ENCODE data around the gene SFXN4. TPM values are rescaled to one million over a fixed set of nuclear protein-coding genes. Genes with fewer than 3 reads are reported as not detected.

Gene SFXN4
- polyA plus RNA-seq, 4 donors = 35.4 to 63.7 (median 54.4) TPM

DNA sequence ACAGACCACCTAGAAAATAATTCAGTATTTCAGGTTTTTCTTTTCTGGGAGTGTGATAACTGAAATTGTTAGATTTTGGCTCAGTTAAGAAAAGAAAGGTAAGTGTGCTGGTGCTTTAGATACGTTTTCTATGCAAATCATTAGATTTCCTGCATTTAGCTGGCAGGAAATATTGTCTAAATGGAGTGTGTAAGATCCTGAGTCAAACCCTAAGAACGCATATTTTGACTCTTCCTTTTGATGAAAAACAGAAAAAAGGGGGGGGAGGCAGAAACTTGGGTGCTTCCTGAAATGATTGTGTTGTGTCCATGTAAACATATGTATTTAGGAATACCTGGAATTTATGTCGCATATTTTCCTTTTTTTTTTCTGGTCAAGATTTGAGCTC lies 43.0 kb upstream of the SFXN4 start:
- FAIRE-seq (no peak), DNase-seq (no peak)
- no peaks in the 10 kb centered on the region for H3K27me3 ChIP-seq (ENCODE audit: control insufficient read depth in 3 of 3, insufficient read depth in 3 of 3, low read length in 3 of 3)
- peaks cover 0 to 7% (median 0%) of the 10 kb centered on the region in 3 donors for H3K36me3 ChIP-seq (ENCODE audit: control insufficient read depth in 3 of 3, insufficient read depth in 2 of 3, low read depth in 1 of 3, low read length in 3 of 3)
- H3K9me3 ChIP-seq (ENCODE audit: control insufficient read depth in 2 of 2, insufficient read depth in 1 of 2, low read depth in 1 of 2, low read length in 1 of 2) = no peaks in the 10 kb centered on the region
- peaks cover 2 to 37% (median 12%) of the 10 kb centered on the region in 3 donors for H3K4me1 ChIP-seq (ENCODE audit: control insufficient read depth in 3 of 3, insufficient read depth in 2 of 3, low read depth in 1 of 3, low read length in 2 of 3)
- H3K27ac ChIP-seq (ENCODE audit: low read depth in 1 of 3, low read length in 2 of 3) = peak overlapping the region in 2 of 3 donors; percentile 76 to 90
- H3K4me3 ChIP-seq (ENCODE audit: low read depth in 1 of 3, low read length in 3 of 3) = peak overlapping the region; percentile 78 to 97 (median 87)
- 11 to 24% (median 15%) methylated on average over 3 of the region's 3 CpGs for WGBS, 3 donors

DNA sequence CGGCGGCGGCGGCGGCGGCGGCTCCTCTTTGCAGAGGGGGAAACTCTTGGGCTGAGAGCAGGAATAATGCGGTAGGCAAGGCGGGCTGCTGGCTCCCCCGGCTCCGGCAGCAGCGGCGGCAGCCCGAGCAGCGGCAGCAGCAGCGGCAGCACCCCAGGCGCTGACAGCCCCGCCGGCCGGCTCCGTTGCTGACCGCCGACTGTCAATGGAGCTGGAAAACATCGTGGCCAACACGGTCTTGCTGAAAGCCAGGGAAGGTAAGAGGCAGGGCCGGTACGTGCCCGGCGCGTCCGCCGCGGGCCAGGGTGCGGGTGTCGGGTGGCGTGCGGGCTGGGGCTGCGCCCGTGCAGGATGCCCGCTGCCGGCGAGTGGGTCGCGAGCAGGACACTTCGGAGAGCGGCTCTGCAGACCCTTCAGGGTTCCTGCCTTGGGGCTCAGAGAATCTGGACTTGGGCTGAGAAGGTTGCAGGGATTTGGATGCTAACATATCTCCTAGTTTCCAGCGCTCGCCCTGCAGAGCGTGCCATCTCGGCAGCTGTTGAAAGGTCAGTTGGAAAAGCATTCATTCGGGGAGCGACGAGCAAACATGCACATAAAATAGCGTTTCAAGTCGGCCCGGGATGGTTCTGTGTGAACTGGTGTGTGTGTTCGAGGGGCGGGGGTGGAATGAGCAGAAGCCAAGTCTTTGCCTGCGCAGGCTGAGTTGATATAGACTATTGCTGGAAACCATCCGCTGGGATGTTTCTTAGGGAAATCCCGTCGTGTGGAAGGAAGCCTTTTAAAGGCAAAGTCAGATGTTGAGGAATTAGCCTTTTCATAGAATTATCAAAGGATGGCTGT lies 42.4 kb upstream of the SFXN4 start:
- WGBS, 3 donors = 0% methylated on average over 45 to 62 of the region's 62 CpGs
- FAIRE-seq (no peak), DNase-seq (peak; percentile 54 to 74)
- Histone ChIP-seq H3K27ac (ENCODE audit: low read depth in 1 of 3, low read length in 2 of 3) (peak overlapping the region; percentile 76 to 90 (median 84)), H3K27me3 (ENCODE audit: control insufficient read depth in 3 of 3, insufficient read depth in 3 of 3, low read length in 3 of 3) (no peaks in the 10 kb centered on the region), H3K36me3 (ENCODE audit: control insufficient read depth in 3 of 3, insufficient read depth in 2 of 3, low read depth in 1 of 3, low read length in 3 of 3) (peaks cover 0 to 4% (median 0%) of the 10 kb centered on the region in 3 donors), H3K4me3 (ENCODE audit: low read depth in 1 of 3, low read length in 3 of 3) (peak overlapping the region; percentile 78 to 97 (median 87)), H3K9me3 (ENCODE audit: control insufficient read depth in 2 of 2, insufficient read depth in 1 of 2, low read depth in 1 of 2, low read length in 1 of 2) (no peaks in the 10 kb centered on the region), H3K4me1 (ENCODE audit: control insufficient read depth in 3 of 3, insufficient read depth in 2 of 3, low read depth in 1 of 3, low read length in 2 of 3) (peaks cover 2 to 36% (median 12%) of the 10 kb centered on the region in 3 donors)

DNA sequence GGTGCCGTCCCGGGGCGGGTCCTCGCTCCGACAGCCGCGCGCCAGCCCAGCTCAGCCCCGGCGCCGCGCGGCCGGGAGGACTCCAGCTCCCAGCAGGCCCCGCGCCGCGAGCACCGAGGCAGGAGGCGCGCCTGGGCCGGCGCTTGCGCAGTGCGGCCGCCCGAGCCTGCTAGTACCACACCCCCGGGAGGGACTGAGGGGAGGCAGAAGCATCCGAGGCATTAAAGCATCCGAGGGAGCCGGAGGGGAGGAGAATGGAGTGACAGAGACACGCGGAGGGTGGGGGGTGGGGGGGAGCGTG lies 41.8 kb upstream of the SFXN4 start, which contains the start of gene GRK5:
TSS of gene GRK5 (plus strand) at position 206 of the 301 bp plus-strand sequence. CDS start 347 bp downstream, outside the sequence.
- H3K36me3 ChIP-seq (ENCODE audit: control insufficient read depth in 3 of 3, insufficient read depth in 2 of 3, low read depth in 1 of 3, low read length in 3 of 3) = no peaks in the 10 kb centered on the region
- 0 to 1% (median 0%) methylated on average over 7 to 34 of the region's 34 CpGs for WGBS, 3 donors
- no peaks in the 10 kb centered on the region for H3K9me3 ChIP-seq (ENCODE audit: control insufficient read depth in 2 of 2, insufficient read depth in 1 of 2, low read depth in 1 of 2, low read length in 1 of 2)
- peaks cover 2 to 32% (median 11%) of the 10 kb centered on the region in 3 donors for H3K4me1 ChIP-seq (ENCODE audit: control insufficient read depth in 3 of 3, insufficient read depth in 2 of 3, low read depth in 1 of 3, low read length in 2 of 3)
- H3K27ac ChIP-seq (ENCODE audit: low read depth in 1 of 3, low read length in 2 of 3) = peak within 1 kb of the TSS; percentile 88 to 98 (median 95)
- DNase-seq (peak; percentile 97 to 98), FAIRE-seq (no peak)
- H3K4me3 ChIP-seq (ENCODE audit: low read depth in 1 of 3, low read length in 3 of 3) = peak within 1 kb of the TSS; percentile 78 to 97 (median 87)
- no peaks in the 10 kb centered on the region for H3K27me3 ChIP-seq (ENCODE audit: control insufficient read depth in 3 of 3, insufficient read depth in 3 of 3, low read length in 3 of 3)

DNA sequence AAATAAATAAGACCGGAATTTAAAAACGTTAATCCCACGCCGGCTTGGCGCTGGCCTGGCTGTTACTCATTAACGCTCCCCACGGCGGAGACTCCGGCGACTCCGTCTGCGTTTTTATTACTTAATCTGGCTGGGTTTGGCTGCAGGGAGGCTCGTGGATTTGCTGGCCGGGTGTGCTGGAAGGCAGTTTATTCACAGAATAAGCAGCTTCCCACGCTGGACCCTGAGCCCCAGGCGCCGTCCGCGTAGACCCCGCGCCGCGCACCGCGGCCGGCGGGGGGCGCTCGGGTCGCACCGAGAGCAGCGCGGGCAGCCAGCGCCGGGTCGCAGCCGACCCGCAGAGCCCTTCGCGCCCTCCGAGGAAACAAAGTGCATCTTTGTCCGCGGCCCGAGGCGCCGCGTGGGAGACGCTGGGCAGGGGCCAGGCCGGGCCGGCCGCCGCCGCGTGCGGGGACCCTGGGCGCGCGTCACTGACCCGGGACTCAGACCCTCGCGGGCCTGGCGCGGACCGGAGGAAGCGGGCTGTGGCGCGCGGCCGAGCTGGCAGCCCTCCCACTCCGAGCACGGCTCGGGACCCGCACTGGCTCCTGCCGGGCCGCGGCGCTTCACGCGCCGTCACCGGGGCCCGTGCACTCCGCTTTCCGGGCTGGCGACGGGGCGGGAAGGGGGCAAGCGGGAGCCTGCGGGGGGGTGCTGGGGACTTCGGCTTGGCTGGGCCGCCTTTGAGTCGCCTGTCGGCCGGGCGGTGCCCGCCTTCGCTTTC lies 41.3 kb upstream of the SFXN4 start:
- peak overlapping the region; percentile 37 to 87 (median 54) for H3K4me3 ChIP-seq (ENCODE audit: low read depth in 1 of 3, low read length in 3 of 3)
- peaks cover 2 to 29% (median 8%) of the 10 kb centered on the region in 3 donors for H3K4me1 ChIP-seq (ENCODE audit: control insufficient read depth in 3 of 3, insufficient read depth in 2 of 3, low read depth in 1 of 3, low read length in 2 of 3)
- H3K27ac ChIP-seq (ENCODE audit: low read depth in 1 of 3, low read length in 2 of 3) = peak overlapping the region; percentile 88 to 98 (median 95)
- DNase-seq (peak; percentile 66 to 90), FAIRE-seq (no peak)
- H3K9me3 ChIP-seq (ENCODE audit: control insufficient read depth in 2 of 2, insufficient read depth in 1 of 2, low read depth in 1 of 2, low read length in 1 of 2) = no peaks in the 10 kb centered on the region
- H3K36me3 ChIP-seq (ENCODE audit: control insufficient read depth in 3 of 3, insufficient read depth in 2 of 3, low read depth in 1 of 3, low read length in 3 of 3) = no peaks in the 10 kb centered on the region
- H3K27me3 ChIP-seq (ENCODE audit: control insufficient read depth in 3 of 3, insufficient read depth in 3 of 3, low read length in 3 of 3) = no peaks in the 10 kb centered on the region
- WGBS, 3 donors = 0 to 1% (median 1%) methylated on average over 61 to 97 of the region's 97 CpGs

DNA sequence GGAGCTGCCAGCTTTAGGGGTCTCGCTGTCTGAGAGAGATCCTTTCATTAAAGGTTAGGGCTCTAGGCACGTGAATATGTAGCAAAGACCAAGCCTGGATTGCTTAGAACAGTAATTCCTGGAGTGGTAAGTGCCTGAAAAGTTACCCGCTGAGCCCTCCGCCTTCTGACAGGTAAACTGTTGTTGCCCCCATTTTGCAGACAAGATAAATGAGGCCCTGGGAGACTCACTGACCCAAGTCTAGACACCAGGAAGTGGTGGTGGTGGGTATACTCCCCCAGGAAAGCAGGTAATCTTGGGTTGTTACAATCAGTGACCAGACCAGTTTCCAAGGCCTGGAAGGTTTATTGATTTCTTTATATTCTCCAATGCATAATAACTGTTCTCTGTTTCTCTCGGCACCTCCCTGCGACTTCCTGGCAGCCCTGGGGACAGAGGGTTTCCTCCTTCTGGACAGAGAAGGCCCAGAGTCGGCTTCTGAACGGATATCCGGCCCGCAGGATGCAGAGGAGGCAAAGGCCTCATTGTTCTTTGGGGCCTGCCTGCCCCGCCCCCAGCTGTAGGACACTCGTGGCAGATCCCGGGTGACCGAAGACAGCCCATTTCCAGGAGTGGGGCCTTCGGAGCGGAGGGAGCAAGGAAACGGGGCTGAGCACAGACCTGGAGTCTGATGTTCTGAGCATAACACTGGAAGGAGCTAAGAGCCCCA lies 40.5 kb upstream of the SFXN4 start:
- Histone ChIP-seq H3K36me3 (ENCODE audit: control insufficient read depth in 3 of 3, insufficient read depth in 2 of 3, low read depth in 1 of 3, low read length in 3 of 3) (no peaks in the 10 kb centered on the region), H3K27ac (ENCODE audit: low read depth in 1 of 3, low read length in 2 of 3) (peak overlapping the region; percentile 88 to 98 (median 95)), H3K9me3 (ENCODE audit: control insufficient read depth in 2 of 2, insufficient read depth in 1 of 2, low read depth in 1 of 2, low read length in 1 of 2) (no peaks in the 10 kb centered on the region), H3K4me1 (ENCODE audit: control insufficient read depth in 3 of 3, insufficient read depth in 2 of 3, low read depth in 1 of 3, low read length in 2 of 3) (peaks cover 2 to 21% (median 3%) of the 10 kb centered on the region in 3 donors), H3K4me3 (ENCODE audit: low read depth in 1 of 3, low read length in 3 of 3) (peak overlapping the region in 2 of 3 donors; percentile 37 to 87), H3K27me3 (ENCODE audit: control insufficient read depth in 3 of 3, insufficient read depth in 3 of 3, low read length in 3 of 3) (no peaks in the 10 kb centered on the region)
- DNase-seq = peak in 1 of 2 donors; percentile 78
- FAIRE-seq = no peak
- 22 to 27% (median 24%) methylated on average over 17 of the region's 17 CpGs for WGBS, 3 donors

DNA sequence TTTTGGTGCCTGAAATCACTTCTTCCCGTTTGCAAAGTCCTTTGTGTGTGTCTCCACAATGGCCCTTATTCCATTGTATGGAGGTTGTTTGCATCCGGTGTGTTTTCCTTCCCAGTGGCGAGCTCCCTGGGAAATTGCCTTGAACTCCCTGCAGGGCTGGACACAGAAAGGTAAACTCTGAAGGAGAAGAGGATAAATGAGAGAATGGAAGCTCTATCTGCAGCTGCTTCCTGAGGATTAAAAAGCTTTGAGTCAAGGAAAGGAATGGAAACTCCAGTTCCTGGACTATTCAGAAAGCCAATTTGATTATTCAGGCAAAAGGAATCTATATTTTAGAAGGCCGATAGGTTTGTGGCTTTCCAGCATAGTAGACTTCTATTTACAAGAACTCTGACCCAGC lies 37.5 kb upstream of the SFXN4 start:
- Histone ChIP-seq H3K27me3 (ENCODE audit: control insufficient read depth in 3 of 3, insufficient read depth in 3 of 3, low read length in 3 of 3) (no peaks in the 10 kb centered on the region), H3K9me3 (ENCODE audit: control insufficient read depth in 2 of 2, insufficient read depth in 1 of 2, low read depth in 1 of 2, low read length in 1 of 2) (no peaks in the 10 kb centered on the region), H3K4me3 (ENCODE audit: low read depth in 1 of 3, low read length in 3 of 3) (no peak overlapping the region), H3K36me3 (ENCODE audit: control insufficient read depth in 3 of 3, insufficient read depth in 2 of 3, low read depth in 1 of 3, low read length in 3 of 3) (no peaks in the 10 kb centered on the region), H3K27ac (ENCODE audit: low read depth in 1 of 3, low read length in 2 of 3) (no peak overlapping the region), H3K4me1 (ENCODE audit: control insufficient read depth in 3 of 3, insufficient read depth in 2 of 3, low read depth in 1 of 3, low read length in 2 of 3) (peaks cover 0 to 10% (median 2%) of the 10 kb centered on the region in 3 donors)
- 69 to 78% (median 75%) methylated on average over 4 of the region's 4 CpGs for WGBS, 3 donors
- DNase-seq (no peak), FAIRE-seq (no peak)

DNA sequence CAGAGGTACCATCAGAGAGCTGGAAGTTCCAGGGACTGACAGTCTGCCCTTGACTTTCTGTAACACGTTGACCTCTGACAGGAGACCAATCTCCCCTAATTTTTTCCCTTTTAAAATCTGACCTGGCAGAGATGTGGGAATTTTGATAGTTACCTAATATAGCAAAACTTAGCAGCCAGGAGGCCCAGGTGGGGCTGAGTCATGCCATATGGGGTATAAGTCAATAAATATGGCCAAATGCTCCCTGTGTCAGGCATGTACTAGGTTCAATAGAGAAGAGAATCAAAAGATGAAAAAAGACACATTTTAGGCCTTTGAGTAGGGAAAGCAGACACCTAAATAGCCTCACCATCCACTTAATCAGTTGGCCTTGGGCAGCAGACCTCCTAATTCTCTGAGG lies 35.7 kb upstream of the SFXN4 start:
- DNase-seq = no peak
- Histone ChIP-seq H3K4me3 (ENCODE audit: low read depth in 1 of 3, low read length in 3 of 3) (no peak overlapping the region), H3K4me1 (ENCODE audit: control insufficient read depth in 3 of 3, insufficient read depth in 2 of 3, low read depth in 1 of 3, low read length in 2 of 3) (peaks cover 0 to 6% (median 2%) of the 10 kb centered on the region in 3 donors), H3K27me3 (ENCODE audit: control insufficient read depth in 3 of 3, insufficient read depth in 3 of 3, low read length in 3 of 3) (no peaks in the 10 kb centered on the region), H3K36me3 (ENCODE audit: control insufficient read depth in 3 of 3, insufficient read depth in 2 of 3, low read depth in 1 of 3, low read length in 3 of 3) (no peaks in the 10 kb centered on the region), H3K27ac (ENCODE audit: low read depth in 1 of 3, low read length in 2 of 3) (no peak overlapping the region), H3K9me3 (ENCODE audit: control insufficient read depth in 2 of 2, insufficient read depth in 1 of 2, low read depth in 1 of 2, low read length in 1 of 2) (no peaks in the 10 kb centered on the region)
- no peak for FAIRE-seq
- 81 to 90% (median 81%) methylated on average over 1 of the region's 1 CpG for WGBS, 3 donors

Data from small intestine (tissue), 7 donors.